RKO (cell line): ENCODE results near the gene BCAS4.

ENCODE experiments used
- DNase-seq: peaks from one replicate; pipeline ENCODE4 v3.0.0-alpha.2; 2016; ENCODE audit warnings: low spot score

BCAS4 gene

DNA sequence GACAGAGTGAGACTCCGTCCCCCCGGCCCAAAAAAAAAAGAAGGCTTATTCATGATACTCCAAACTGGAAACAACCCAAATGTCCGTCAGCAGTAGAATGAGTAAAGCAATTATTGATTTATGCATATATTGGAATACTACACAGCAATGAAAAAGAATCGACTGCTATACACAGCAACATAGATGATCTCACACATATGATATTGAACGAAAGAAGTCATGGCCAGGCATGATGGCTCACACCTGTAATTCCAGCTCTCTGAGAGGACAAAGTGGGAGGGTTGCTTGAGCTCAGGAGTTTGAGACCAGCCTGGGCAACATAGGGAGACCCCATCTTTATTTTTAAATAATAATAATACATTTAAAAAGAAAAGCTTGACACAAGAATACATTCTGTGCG lies 28.5 kb downstream of the BCAS4 start:
- DNase-seq: no peak

DNA sequence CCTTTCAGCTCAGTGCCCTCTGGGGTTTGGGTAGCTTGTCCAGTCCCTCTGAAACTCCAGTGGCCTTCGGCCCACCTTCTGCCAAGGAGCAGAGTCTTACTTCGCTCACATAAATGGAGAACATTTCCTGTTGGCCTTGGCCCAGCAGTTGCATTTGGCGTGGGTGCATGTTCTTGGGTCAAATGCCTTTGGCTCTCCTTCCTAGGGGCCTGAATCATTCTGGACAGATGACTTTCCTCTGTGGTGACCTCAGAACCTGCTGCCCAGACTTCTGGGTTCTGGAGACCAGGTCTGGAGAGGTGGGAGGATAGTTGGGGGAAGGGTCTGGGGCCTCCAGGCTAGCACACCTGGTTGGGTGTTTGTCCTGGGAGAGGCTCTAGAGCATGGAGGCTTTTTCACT lies 29.3 kb downstream of the BCAS4 start:
- DNase-seq: no peak

DNA sequence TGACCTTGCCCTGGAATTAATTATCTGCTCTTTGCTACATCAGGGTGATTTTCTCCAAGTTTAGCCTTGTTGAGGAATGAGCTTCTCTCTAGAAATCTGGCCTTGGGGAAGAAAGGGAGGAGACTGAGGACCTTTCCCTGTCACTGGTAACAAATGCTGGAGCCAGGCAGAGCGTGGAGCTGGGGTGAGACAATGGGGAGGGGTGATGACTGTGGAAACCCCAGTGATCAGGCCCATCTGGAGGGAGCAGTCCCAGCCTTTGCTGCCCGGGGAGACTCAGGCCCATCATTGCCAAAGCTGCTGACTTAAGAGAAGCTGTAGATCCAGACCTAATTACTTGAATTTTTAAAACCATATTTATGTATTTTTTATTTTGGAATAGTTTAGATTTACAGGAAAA lies 31.3 kb downstream of the BCAS4 start:
- DNase-seq: no peak

DNA sequence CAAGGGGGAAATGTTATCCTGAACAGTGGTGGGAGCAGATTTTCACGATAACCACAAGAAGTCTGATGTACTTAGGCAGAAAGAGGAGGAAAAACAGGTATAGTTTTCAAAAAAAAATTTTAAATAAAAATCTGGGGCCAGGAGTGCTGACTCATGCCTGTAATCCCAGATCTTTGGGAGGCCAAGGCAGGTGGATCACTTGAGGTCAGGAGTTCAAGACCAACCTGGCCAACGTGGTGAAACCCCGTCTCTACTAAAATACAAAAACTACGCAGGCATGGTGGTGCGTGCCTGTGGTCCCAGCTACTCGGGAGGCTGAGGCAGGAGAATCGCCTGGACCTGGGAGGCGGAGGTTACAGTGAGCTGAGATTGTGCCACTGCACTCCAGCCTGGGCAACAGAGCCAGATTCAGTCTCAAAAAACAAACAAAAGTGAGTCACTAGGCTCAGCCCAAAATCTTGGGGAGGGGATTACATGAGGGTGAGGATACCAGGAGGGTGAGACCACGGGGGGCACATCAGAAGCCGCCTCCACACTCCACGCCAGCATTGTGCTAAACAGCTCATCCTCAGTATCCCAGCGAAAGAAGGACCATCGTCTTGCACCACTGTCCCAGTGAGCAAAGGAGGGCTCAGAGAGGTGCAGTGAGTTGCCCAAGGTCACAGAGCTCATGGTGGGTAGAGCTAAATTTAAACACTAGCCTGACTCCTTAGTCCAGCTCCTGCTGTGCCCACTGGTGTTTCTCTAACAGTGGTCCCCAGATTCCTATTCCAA lies 33.7 kb downstream of the BCAS4 start:
- no peak for DNase-seq

DNA sequence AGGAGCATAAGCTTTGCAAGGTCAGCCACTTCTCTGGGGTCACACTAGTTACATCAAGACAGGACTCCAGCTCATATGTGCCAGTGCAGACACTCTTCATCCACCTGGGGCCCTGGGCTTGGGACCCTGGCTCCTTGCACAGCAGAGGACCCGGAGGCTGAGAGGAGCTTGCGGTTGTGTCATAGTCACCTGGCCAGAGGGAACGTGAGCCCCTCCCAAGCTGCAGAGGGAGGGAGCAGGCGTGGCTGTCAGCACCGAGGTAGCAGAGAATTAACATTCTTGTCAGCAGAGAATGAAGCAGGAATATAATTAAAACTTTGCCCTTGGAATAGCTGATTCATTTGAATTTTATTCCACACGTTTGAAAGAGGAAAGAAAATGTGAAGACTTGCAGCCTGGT lies 36.8 kb downstream of the BCAS4 start:
- no peak for DNase-seq

DNA sequence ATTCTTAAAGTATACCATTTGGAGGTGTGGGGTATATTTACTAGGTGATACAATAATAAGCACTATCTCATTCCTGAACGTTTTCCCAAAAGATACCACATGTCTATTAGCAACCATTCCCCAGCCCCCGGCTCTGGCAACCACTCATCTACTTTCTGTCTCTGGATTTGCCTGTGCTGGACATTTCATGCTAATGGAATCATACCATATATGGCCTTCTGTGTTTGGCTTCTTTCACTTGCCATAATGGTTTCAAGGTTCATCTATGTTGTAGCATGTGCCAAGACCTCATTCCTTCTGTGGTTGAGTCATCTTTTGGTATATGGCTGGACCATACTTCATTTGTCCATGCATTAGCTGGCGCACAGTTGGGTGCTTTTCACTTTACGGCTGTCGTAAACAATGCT lies 39.7 kb downstream of the BCAS4 start:
- DNase-seq: peak; percentile 30

DNA sequence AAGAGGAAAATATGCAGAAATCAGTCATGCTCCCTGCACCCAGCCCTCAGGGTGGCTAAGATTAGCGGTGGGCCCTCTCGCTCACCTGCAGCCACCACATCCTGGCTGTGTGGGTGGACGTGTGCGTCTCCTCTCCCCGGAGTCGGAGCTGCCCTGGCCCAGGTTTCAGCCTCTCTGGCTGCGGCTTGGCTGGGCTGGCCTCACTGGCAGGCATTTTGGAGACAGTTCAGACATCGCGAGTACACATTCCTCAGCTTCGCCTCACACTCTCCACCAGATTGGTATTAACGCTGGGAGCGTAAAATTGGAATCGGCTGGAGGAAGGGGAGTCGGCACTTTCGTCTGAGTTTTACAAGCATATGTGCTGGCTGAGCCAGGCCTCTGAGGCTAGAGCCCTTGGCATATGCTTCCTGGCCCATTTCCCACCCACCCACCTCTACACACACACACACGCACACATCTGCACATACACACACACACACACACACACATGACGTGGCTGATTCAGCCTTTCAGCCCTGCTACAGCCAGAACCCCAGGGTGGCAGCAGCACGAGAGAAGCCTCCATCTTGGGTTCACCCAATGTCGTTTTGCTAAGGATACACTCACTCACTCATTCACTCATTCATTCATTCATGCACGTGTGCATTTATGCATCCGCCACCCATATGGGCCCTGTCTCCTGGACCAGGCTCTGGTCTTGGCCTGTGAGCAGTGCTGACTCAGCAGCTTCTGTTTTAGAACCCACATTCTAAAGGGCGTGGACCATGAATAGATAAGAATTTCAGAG lies 42.9 kb downstream of the BCAS4 start:
- no peak for DNase-seq

DNA sequence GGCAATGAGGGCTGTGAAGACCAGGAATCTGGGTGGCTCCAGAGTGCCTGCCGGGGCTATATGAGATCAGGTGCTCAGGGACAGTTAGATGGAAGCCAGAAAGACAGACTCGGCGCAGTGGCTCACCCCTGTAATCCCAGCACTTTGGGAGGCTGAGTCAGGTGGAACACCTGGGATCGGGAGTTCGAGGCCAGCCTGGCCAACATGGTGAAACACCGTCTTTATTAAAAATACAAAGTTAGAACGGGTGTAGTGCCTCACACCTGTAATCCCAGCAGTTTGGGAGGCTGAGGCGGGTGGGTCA lies 43.4 kb downstream of the BCAS4 start:
- no peak for DNase-seq

DNA sequence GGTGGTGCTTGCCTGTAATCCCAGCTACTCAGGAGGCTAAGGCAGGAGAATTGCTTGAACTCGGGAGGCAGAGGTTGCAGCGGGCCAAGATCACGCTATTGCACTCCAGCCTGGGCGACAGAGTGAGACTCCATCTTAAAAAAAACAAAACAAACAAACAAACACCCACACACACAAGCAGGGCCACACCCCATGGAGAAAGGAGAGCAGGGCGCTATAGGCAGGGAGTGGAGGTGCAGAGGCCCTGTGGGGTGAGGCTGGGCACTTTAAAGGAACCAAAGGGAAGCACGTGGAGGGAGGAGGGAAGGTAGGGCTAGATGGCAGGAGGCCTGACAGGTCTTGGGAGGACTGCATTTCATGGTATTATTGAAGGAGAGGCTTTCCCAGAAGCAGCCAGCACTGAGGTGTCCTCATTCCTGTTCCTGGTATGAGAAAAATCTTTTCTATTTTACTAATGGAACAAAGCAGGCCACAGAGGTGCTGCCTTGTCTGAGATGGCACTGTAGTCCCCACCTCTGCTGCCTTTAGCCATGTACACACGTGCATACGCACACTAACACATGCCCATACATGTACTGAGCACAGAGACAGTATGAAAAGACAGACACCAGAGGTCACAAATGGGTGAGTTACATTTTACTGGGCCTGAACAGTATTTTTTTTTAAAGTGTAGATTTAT lies 44.0 kb downstream of the BCAS4 start:
- no peak for DNase-seq

DNA sequence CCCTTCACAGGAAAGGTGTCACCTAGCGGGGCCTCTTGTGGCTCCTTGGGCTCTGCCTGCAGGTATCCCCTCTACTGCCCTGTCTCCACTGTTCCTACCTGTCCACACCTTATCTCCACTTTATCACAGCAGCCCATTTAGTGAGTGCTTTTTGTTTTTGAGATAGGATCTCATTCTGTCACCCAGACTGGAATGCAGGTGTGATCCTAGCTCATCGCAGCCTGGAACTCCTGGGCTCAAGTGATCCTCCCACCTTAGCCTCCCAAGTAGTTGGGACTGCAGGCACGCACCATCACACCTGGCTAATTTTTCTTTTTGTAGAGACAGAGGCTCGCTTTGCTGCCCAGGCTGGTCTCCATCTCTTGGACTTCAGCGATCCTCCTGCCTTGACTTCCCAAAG lies 48.0 kb downstream of the BCAS4 start:
- no peak for DNase-seq

DNA sequence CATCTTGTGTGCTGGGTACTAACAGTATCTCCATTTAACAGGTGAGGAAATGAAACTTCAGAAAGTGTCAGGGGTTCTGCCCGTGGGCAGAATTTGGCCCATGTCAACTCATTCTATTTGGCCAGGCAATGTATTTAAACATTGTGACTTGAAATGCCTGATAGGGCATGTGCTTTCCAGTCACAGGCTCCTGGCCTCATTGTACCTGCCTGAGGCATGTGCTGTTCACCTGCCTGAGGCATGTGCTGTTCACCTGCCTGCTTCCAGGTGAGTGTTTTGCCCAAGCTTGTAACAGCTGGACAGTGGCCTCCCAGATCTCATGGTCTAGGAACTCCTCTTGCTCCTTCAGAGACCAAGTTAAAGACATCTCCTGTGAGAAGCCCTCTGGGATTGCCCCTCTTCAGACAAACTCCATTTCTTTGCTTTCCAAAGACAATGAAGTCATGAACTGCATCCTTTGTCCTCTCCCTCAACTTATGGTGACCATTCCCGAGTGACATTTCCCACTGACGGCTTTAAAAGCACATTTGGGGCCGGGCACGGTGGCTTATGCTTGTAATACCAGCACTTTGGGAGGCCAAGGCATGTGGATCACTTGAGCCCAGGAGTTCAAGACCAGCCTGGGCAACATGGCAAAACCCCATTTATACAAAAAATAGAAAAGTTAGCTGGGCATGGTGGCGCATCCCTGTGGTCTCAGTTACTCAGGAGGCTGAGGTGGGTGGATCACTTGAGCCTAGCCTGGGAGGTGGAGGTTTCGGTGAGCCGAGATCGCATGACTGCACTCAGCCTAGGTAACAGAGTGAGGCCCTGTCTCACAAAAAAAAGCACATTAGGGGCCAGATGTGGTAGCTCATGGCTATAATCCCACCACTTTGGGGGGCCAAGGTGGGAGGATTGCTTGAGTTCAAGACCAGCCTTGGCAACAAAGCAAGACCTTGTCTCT lies 48.7 kb downstream of the BCAS4 start:
- DNase-seq: no peak

DNA sequence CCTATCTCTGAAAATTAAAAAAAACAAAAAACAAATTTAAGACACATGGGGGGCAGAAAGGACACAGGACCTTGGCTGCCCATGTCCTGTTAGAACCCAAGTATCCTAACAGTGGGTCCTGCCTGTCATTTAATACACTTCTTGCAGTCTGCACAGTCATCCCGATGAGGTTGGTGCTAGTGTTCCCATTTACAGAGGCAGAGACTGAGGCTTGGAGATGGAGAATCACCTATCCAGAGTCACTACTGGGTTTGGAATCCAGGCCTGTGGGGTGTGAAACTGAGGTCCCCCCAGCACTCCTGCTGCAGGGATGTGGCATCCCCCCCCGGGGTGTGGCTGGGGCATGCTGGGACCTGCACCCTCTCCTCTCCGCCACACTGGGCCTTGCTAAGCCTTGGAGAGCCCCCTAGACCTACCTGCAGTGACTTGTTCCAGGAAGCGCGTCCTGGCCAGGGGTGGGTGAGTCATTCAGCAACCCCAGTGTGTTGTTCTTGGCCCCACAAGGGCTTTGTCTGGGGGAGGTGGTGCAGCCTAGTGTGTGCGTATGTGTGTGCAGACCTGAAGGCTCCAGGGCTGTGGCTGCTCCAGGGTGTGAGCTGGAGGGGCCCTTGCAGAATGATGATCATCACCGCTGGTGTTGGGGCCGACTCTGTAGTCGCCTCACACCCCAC lies 49.7 kb downstream of the BCAS4 start:
- DNase-seq: no peak

DNA sequence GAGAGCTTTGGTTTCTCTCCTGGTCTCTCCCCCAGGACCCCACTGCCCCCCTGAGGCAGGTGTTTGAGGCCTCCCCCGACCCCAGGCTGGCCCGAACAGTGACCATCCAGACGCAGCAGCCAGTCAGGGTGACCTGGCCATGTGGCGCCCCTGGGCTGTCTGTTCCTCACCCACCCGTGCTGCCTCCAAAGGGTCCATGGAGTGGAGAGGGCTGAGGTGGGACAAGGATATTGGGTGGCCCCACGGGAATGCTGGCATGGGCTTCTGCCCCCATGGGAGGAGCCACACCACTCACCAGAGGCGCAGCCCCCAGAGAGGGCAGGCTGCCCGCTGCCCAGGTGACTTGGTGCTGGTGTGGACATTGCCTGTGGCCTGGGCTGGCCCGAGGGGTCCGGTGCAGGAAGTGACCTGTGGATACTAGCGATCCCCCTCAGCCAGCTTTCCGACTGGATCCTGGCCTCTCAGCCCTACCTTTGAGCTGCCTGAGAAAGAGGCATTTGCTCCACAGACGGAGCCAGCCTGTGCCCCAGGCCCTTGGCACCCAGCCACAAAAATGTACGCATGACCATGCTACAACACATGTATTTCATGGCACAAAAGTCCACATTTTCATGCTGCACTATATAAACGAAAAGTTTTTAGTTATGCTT lies 50.8 kb downstream of the BCAS4 start:
- no peak for DNase-seq

DNA sequence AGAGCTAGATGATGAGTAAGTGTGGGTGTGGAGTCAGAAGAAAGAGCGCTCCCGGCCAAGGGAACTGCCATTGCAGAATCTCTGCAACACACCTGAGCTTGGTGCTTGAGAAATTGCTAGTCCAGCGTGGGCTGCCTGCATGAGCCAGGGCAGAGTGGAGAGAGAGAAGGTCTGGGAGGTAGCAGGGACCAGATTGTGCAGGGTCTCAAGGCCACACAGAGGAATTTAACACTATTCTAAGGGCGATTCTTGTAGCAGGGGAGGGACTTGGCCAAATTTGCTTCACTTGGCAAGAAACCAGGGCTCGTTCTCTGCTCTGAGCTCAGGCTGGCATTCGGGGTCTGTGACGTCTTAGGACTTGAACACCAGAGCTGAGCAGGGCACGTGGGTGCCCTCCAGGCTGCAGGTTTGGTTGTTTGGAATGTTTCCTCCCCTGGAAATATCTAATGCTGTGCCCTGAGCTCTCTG lies 53.5 kb downstream of the BCAS4 start:
- DNase-seq: no peak

DNA sequence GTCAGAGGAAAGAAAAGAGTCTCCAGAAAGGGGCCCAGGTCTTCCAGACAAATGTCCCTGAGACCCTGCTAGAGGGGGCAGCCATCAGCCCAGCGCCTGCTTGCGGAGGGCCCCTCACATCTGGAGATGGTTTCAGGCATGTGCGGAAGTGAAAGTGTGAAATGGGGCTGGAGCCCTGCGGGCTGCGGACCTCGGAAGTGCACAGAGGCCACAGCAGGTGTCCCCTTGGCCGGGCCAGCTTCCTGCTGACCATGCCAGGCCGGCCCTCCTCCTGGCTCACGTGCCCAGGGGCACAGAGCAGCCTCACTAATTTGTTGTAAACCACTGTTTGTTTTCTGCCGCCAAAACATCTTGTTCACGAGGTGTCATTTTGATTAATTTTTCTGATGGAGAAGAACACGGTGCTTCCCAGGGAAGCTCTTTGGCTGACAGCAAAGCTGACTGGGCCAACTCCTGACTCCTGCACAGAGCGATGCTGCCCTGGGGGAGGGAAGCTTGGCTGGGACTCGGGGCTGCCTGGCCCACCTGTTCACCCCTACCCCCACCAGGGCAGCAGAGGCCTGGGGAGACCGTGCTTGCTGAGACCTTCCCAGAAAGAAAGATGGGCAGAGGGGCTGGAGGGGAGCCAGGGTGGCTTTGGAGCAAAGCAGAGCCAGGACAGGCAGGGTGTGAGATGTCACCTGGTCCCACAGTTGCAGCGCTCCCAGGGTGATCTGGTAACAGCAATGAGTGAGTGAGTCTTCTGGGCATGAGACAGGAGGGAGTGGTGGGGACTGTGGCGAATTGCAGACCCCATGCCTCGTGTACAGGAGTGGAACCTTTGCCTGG lies 54.2 kb downstream of the BCAS4 start:
- no peak for DNase-seq

DNA sequence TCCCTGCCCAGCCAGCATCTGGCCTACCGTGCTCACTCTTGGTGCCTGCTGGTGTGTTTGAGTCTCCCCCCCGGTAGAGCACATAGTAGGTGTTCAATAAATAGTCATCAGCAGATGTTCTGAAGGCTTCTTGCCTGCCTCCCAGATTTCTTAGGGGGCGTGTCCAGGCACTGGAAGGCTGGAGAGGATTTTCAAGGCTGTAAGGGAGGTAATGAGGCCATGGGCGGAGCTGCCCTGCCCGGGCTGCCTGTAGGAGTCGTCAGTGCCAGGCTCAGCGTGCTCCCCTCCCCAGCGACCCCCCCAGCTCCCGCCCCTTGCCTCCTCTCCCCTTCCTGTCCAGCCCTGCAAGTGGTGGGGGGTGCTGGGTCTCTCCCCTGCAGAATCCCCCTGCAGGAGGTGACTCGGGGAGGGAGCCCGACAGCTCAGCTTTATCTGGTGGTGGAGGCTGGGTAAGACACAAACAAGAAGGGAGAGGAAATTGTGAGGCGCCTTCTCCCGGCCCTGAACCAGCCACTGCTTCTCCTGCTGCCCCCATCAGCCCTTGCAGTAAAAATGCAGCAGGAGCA lies 55.9 kb downstream of the BCAS4 start:
- DNase-seq: no peak

DNA sequence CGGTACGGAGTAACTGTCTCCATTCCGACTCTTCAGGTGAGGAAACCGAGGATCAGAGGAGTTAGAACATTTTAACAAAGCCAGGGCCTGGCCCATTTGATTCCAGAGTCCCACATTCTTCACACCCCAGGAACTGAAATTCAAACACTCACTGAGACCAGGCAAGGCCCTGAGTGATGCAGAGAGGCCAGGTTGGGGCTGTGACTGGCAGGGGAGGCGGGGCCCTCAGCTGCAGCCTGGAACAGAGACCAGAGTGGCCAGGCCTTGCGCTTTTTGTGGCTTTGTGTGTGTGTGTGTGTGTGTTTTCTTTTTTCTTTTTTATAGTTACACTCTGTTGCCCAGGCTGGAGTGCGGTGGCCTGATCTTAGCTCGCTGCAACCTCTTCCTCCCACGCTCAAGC lies 57.2 kb downstream of the BCAS4 start:
- DNase-seq: no peak

DNA sequence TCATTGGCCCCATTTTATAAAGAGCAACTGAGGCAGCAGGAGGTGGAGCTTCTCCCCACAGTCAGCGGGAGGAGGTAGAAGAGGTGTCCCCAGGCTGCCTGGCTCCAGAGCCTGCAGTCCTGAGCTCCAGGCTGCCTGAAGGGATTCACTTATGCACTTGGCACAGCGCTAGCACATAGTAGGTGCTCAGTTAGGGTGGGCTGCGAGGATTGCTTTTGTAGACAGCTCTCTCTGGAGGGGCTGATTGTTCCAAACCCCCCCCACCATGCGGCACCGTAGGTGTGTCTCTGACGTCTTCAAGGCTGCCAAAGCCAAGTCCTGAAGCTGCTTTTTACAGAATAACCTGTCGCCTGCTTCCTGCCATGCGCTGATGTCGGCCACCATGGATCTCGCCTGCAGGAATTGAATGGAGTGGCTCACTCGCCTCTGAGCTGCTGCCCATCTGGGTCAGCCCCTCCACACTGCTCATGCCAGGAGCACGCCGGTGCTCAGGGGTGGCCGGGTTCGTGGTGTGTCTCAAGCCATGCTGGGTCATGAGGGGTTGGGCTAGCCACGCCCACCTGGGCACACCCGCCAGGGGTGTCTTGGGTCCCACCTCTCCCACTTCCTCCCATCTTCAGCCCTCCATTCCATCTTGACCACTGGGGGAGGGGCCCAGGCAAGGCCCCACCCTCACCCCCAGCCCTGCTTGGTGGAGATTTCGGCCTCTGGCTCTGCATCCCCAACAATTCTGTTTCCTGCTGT lies 59.8 kb downstream of the BCAS4 start:
- DNase-seq: no peak
